ENCODE data around the gene VSX2.
"Not testable (repeated sequence)": the region's sequence is repeated elsewhere in the genome, so short reads cannot be mapped to it uniquely, and the experiment has no call there.

Gene VSX2

GRCh38 chr14:74260525-74261233, 21.4 kb downstream of the VSX2 start:
- DNase-seq (ENCODE audit: low read depth), result no peak

GRCh38 chr14:74261288-74261687, 22.0 kb downstream of the VSX2 start:
- DNase-seq (ENCODE audit: low read depth), result no peak

- no peak for DNase-seq (ENCODE audit: low read depth)
Observed at GRCh38 chr14:74262076-74262475, 22.8 kb downstream of the VSX2 start.

GRCh38 chr14:74263181-74263580, 23.9 kb downstream of the VSX2 start:
- DNase-seq (ENCODE audit: low read depth), result no peak

- DNase-seq (ENCODE audit: low read depth), result no peak
Observed at GRCh38 chr14:74263921-74264320, 24.7 kb downstream of the VSX2 start.

- no peak for DNase-seq (ENCODE audit: low read depth)
Observed at GRCh38 chr14:74265301-74265965, 26.2 kb downstream of the VSX2 start.

GRCh38 chr14:74267588-74267987, 28.3 kb downstream of the VSX2 start:
- DNase-seq (ENCODE audit: low read depth), result no peak

- DNase-seq (ENCODE audit: low read depth), result not testable (repeated sequence)
Observed at GRCh38 chr14:74270382-74271177, 31.3 kb downstream of the VSX2 start.

- no peak for DNase-seq (ENCODE audit: low read depth)
Observed at GRCh38 chr14:74271365-74271764, 32.1 kb downstream of the VSX2 start.

GRCh38 chr14:74275241-74275841, 36.1 kb downstream of the VSX2 start:
- DNase-seq (ENCODE audit: low read depth), result peak; percentile 82

- DNase-seq (ENCODE audit: low read depth), result no peak
Observed at GRCh38 chr14:74278080-74278479, 38.8 kb downstream of the VSX2 start.

GRCh38 chr14:74281069-74281468, 41.8 kb downstream of the VSX2 start:
- DNase-seq (ENCODE audit: low read depth), result no peak

- no peak for DNase-seq (ENCODE audit: low read depth)
Observed at GRCh38 chr14:74286736-74287135, 47.5 kb downstream of the VSX2 start.

- no peak for DNase-seq (ENCODE audit: low read depth)
Observed at GRCh38 chr14:74289801-74290200, 50.6 kb downstream of the VSX2 start.

- DNase-seq (ENCODE audit: low read depth), result no peak
Observed at GRCh38 chr14:74290415-74290814, 51.2 kb downstream of the VSX2 start.

GRCh38 chr14:74292061-74292460, 52.8 kb downstream of the VSX2 start:
- DNase-seq (ENCODE audit: low read depth), result no peak

GRCh38 chr14:74293606-74294005, 54.4 kb downstream of the VSX2 start:
- DNase-seq (ENCODE audit: low read depth), result no peak

GRCh38 chr14:74296037-74296467, 56.8 kb downstream of the VSX2 start:
- DNase-seq (ENCODE audit: low read depth), result no peak

- DNase-seq (ENCODE audit: low read depth), result no peak
Observed at GRCh38 chr14:74297986-74298385, 58.7 kb downstream of the VSX2 start.

- DNase-seq (ENCODE audit: low read depth), result no peak
Observed at GRCh38 chr14:74299061-74299545, 59.9 kb downstream of the VSX2 start.

- no peak for DNase-seq (ENCODE audit: low read depth)
Observed at GRCh38 chr14:74301594-74302151, 62.4 kb downstream of the VSX2 start.

- peak; percentile 43 for DNase-seq (ENCODE audit: low read depth)
Observed at GRCh38 chr14:74302152-74302628, 62.9 kb downstream of the VSX2 start.
